GM20431 (cell line): Measurements from ENCODE around the gene SEC23B.

ENCODE experiments used
- in situ Hi-C: fragments of 300-500 bp; cut with MseI, MboI; formaldehyde crosslinking; loops from one replicate; pipeline ENCODE4 v1.15.0; 2020; ENCODE audit warnings: low sequenced_read_pairs; ENCODE audit not compliant: unreplicated experiment

Gene SEC23B

DNA sequence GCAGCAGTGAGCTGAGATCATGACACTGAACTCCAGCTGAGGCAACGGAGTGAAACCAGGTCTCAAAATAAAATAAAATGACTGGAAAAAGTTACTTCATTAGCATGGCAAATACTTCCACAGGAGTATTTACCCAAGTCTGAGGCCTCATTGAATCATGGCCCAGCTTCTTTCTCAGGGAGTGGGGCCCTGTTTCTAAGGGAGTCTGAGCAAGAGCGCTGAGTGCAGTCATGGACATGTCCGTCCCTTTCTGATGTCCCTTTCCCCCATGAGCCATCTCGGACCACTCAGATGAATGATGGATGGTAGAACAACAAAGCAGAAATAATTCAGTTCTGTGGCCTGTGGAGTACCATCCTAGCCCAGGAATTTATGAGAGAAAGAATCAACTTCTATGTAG lies 72.3 kb downstream of the SEC23B start:
- in situ Hi-C loops = no loop called here

DNA sequence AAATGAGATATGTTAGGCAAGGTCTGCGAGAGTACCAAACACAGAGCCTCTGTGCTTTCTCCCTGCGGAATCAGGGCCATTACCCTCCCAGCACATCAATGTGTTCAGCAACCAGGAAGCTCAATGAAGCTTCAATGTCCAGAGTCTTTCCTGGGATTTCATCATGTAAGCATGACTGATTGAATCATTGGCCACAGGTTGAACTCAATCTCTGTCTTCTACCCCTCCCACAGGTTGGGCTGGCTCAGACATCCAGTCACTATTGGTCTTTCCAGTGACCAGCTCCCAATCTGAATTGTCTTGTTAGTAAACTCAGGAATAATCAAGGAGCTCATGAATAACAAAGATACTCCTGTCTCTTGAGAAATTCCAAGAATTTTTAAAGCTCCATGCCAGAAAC lies 77.4 kb downstream of the SEC23B start:
- in situ Hi-C loops = no loop called here

DNA sequence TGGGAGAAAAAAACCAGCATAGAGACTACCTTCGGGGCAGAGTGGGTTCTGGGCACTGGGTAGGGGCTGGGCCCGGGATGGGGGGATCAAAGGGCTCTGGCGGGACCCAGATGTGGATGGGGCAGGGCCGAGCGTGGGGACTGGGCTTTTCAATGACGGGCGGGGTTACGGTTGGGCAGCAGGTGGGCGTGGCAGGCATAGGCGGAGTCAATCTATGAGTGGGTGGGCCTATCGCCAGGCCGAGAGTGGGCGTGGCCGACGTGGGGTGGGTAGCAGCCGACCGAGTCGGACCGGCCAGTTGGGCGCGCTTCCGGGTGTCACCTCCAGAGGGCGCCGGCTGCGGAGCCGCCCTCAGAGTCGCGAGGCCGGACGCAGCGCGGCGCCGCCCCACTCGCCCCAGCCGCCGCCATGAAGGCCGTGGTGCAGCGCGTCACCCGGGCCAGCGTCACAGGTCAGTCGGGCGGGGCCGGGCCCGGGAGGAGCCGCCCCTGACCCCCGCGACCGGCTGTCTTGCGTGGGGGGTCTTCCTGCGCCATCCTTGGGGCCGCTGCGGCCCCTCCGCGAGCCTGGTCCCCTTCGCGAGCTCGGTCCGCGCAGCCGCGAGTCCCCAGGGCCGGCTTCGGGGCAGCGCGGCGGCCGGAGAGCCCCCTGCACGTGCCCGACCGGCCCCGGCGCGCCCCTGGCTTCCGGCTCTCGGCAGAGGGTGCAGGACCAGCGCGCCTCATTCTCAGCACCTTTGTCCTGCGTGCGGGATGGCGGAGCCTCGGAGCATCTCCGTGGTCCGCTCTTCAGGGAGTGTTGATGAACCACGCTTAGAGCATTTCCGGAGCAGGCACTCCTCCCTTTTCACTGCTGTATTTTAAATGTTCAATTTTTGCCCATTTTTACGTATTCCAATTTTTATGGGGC lies 80.2 kb downstream of the SEC23B start, which contains the start of gene DTD1:
Gene DTD1, plus strand, starts transcription at position 390 of the 909 bp plus-strand sequence. Its CDS starts 19 bp downstream, at position 409.
- in situ Hi-C loops = no loop called here

DNA sequence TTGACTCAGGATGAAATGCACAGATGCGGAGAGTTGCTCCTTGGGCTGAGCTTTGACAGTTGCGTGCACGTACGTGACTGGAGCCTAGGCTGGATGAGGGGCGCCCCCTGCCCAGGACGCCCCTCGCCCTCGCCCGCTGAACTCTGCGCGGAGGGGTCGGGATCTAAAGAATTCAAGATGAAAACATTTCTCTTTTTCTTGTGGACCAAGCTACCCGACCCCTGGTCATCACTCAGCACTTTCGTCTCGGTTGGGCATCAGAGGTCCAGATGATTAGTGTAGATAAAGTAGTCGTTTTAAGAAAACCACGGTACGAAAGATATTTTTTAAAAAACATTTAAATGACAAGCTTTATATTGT lies 80.8 kb downstream of the SEC23B start:
- in situ Hi-C loops = no loop called here

DNA sequence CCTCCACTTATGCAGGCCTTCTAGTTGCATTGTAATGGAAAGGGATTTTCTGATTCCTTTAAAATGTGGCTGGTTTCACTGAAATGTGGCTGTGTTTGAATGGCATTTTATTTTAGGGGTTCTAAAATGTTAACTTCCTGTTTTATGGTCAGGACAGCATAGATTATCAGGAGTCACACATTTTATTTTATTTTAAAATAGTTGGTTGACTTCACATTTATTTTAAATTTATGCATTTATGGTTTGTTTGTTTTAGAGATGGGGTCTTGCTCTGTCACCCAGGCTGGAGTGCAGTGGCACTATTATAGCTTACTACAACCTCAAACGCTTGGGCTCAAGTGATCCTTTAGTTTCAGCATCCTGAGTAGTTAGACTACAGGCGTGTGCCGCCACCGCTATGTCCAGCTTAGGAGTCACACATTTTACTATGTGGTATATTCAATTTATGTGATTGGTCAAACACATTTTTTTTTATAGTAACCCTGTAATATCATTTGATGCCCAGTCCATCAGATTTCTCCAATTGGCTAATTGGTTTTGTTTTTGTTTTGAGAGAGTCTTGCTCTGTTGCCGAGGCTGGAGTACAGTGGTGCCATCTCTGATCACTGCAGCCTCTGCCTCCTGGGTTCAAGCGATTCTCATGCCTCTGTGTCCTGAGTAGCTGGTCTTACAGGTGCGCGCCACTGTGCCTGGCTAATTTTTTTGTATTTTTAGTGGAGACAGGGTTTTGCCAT lies 82.4 kb downstream of the SEC23B start:
- in situ Hi-C loops = no loop called here

DNA sequence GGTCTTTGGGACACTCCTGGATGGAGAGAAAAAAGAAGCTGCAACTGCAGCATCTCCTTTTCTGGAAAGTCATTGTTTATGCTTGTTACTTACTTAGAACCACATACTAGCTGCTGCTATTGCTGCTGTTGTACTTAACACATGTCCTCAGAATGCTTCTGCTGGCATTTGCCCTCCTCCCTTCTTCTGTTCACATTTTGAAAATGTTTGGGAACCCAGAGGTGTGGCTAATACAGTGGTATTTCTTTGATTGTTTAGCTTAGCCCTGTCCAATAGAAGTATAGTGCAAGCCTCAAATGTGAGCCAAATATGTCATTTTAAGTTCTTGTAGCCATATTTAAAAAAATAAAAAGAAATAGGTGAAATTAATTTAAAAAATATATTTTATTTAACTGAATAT lies 88.5 kb downstream of the SEC23B start:
- in situ Hi-C loops = no loop called here

DNA sequence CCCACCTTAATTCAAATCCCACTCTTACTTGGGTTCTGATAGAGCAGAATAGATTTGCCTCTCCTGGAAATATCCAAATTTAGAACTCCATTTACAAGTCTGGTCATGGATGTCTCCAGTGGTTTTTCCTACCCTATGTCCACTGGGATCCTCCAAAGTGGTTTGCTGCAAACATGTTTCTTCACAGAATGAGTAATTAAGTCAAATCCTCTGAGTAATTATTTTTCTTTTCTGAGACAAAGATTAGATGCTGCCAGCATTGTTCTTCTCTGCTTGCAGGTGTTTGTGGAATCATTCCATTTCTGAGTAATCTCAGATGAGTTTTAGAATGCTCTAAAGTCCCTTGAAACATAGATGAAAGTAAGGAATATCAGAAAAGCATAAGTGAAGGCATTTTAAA lies 102.0 kb downstream of the SEC23B start:
- in situ Hi-C loops = no loop called here
